GM18511 (cell line): ENCODE results near the gene STPG4.
"Not testable (repeated sequence)": the region's sequence is repeated elsewhere in the genome, so short reads cannot be mapped to it uniquely, and the experiment has no call there.

Experiments used
- ATAC-seq: cut with Tn5 transposase; IDR thresholded peaks from one replicate; pipeline ENCODE4 v1.9.1; 2021; ENCODE audit warnings: mild to moderate bottlenecking, moderate library complexity; ENCODE audit not compliant: unreplicated experiment

STPG4 gene, protein sequence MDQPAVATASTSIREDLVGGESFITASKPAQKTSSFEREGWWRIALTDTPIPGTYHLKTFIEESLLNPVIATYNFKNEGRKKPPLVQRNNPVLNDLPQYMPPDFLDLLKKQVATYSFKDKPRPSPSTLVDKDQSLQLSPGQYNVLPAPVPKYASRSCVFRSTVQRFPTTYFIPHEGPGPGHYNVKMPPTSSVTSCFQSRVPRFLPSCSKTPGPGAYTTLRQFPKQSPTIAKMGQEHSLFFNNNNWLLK

DNA sequence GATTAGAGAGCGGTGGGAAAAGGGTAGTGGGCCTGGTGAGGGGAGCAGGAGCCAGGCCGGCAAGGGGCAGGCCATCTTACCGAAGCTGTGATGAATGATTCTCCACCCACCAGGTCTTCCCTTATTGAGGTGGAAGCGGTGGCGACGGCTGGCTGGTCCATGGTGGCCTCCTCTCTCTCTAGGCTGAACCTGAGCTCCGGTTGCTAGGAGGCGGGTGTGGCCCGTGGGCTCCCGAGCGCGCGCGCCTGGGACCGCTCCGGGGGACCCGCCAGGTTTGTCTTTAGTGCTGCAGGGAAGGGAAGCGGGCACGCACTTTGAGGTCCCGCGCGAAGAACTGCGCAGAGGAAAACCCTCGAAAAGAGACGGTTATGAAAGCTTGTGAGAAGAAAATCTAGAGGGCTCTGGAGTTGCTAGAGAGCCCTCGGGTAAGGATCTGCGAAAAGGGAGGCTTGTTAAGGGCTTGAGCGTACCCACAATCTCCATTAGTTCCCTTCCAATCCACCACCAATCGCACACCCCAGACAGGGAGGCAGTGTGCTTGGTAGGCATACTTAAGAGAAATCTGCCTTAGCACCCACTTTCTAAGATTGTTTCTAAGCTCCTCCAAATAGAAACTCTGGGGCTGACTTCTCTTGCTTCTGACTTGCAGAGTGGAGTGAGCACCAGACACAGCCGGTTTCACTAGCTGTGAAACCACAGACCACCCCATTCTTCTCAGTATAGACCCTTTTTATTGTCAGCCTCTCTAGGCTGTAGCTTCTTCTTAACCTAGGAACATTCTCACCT is at the start of gene STPG4:
STPG4 (minus strand) TSS at position 218 of the 786 bp plus-strand sequence; CDS start at position 161, 57 bp downstream.
- ATAC-seq: no peak

DNA sequence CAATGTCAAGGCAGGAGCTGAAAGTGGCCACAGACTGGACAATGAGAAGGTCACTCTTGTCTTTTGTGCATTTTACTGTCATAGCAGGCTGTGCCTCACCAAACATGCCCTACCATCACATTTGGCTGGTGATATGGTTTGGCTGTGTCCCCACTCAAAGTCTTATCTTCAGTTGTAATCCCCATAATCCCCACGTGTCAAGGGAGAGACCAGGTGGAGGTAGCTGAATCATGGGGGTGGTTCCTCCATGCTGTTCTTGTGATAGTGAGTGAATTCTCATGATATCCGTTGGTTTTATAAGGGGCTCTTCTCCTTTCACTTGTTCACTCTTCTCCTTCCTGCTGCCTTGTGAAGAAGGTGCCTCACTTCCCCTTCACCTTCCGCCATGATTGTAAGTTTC is 49.6 kb upstream of the STPG4 start:
- no peak for ATAC-seq

DNA sequence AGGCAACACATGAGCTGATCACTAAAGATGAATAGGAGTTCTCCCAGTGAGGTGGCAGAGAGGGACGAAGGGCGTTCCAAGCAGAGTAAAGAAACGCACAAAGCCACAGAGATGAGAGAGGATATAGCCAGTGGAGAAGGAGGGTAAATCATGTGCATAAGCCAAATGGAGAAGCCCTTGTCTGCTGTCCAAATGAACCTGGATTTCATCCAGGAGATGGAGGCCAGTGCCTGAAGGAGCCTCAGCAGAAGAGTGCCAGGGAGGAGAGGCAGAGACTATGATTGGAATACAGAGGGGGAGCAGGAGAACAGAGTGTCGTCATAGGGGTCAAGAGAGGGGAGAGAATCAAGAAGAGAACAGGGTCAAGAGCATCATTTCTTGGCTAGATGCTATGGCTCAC is 48.9 kb upstream of the STPG4 start:
- no peak for ATAC-seq

DNA sequence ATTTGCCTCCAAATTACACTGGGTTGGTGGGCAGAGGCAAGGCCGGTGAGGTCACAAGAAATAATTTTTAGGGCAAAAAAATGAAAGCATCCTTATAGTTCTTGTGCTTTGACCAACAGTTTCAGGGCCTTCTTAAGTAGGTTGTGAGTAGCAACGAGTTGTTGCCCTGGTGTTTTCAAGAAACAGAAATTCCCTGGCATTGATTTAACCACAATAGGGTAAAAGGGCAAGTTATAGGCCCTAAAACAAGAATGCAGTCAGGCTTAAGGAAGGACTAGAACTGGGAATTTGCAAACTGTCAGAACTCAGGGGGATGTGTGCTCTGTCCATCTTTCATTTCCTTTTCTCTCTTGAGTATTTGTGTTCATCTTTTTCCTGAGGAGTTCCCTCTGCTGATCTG is 46.1 kb upstream of the STPG4 start:
- ATAC-seq: no peak

DNA sequence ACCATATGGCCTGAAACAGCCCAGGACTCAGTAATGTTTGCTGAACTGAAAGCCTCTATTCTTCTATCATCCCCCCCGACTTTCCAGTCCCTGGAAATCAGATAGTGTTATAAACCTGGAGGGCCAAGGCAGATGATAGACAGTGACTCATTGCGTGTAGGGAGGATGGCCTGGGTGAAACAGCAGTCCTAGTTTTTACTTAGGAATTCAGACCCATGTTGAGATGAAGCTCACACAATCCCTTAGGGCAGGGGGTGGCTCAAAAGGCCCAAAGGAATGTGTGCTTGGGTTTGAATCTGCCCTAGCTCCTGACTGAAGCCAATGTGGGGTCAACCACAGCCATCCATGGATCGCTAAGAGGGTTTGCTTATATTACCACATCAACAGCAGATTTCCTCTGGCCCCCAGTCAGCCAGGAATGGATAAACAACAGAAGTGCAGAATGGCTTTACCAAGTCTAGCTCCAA is 43.9 kb upstream of the STPG4 start:
- no peak for ATAC-seq

DNA sequence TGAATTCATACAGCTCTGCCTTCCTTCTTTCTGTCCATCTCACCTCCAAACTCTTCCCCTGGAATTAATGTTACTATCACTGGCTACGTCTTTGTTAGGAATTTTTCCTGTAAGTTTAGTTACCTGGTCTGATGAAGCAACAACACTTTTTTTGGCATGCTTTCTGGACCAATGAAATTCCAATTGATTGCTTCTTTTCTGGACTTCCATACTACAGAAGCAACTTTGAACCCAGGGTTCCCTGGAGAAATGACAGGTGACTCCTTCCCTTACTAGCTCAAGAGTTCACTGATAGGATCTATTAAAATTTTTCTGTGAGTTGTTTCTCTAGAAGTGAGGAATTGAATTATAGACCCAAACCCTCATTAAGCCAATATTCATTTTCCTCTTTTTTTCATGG is 41.4 kb upstream of the STPG4 start:
- ATAC-seq: no peak

DNA sequence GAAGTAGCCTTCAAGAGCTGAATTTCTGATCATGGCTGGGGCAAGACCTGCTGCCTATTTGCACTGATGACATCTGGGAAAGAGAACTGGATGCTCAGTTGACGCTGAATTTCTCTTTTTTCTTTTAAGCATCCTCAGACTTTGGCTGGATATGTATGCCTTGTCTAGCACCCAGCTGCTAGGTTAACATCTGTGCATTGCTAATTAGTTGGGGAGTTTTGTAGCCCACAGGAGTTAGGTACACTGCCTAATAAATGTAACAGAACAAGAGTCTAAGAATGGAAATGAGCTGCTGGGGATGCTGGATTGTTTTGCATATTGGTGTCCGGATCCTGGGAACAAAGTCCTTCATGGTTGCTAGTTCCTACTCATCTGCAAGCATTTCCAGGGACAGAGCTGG is 40.9 kb upstream of the STPG4 start:
- no peak for ATAC-seq

DNA sequence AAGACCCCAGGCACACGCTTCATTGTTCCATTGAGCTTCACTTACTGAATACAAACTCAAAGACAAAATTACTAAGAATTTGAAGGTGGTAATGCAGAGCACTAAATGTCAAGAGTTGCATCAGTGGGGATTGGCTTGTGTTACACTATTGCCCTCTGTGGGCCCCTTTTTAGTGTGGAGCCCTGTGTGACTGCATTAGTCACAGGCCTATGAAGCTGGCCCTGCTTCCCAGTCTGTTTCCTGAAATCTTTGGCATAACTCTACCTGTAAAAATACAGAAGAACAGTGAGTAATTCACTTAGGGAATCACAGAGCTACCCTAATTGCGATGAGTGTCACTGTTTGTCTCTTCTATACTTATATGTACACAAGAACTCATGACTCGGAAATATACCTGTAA is 40.0 kb upstream of the STPG4 start:
- no peak for ATAC-seq

DNA sequence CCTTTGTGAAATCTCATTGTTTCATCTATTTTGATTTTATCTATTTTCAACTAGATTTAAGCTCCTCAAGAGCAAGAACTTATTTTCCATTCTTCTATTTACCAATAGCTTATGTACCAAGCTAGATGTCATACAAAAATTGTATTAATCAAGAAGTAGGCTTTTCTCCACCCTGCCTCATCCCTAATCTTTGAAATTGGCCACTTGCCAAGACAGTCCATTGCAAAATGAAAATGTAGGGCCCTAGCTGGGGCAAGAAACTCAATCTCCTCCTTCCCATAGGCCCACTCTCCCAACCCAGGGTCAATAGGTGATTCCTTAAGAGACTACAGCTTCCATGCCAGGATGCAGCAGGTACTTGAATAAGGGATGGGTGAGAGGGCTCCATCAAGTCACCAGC is 39.3 kb upstream of the STPG4 start:
- no peak for ATAC-seq

DNA sequence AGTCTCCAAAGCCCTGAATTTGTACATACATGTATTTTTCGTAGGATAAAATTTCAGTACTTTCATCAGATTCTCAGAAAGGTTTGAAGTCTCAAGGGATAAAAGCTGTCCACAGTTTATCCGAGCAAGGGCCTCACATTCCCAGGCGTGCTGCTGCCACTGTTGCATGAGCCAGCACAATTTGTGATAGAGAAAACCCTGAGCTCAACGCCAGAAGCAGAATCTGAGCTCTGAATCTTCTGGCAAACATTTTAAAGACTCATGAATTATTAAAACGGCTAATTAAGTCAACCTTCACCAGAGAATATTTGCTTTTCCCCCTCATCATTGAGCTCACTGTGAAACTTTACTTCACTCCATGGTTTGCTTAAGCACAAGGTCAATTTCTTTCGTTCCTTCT is 38.5 kb upstream of the STPG4 start:
- ATAC-seq: no peak

DNA sequence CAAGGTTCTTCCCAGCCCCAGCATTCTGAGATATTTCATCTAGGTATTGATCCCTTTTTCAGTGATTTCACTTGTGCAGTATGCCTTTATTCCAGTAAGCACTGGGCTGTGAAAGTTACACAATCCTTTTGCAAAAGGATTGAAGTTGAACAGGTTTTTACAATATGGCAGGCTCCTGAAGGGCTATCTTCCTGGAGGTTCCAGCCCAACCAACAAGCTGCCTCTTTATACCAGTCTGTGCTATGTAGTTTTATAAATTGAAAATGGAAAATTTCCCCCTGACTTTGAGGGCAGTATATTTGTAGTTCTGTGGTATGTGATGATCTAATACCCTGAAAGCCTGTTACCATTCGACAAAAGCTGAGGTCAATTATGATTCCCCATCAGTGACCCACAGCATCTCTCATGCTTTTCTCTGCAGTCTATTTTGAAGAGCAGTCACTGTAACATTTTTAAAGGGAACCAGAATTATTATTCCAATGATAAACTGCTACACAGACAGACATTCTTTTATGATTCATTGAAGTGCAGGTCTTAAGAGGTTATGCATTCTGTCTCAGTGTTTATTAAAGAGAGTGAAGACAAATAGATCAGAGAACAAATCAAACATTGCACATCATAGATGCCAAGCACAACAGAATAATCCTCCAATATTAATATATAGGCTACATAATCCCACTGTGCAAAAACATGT is 35.2 kb upstream of the STPG4 start:
- no peak for ATAC-seq

DNA sequence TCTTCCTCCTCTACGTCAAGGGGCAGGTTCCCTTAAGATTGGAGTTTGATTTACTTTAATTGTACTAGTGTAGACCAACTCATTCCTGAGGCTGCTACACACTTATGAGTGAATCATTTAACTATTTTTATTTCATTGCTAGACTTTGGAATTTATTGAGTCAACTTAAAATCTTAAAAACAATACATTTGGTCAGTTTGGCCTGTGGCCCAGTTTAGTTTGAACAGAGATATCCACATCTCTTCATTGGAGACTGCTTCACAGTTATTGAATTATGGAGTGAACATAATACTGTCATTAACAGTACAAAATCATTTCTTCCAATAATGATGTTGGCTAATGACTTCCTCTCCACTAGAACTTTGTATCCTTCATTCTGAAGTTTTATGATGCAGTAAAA is 34.5 kb upstream of the STPG4 start:
- no peak for ATAC-seq

DNA sequence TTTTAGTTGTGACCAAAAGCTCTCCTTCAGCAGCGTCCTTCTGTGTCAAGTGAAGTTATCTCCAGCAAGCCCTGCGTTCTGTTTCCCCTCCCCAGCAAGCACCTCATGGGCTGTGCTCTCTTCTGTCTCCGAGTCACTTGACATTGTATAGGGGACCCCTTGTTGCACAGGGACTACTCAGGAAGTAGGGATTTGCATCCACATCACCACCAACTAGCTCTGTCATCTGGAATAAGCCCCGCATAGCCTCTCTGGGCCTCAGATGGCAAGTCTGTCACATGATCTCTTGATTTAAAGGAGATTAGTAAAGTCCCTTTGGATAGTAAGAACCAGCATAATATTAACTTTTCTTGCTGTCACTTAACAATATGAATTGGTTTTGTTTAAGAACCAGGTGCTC is 32.0 kb upstream of the STPG4 start:
- ATAC-seq: no peak

DNA sequence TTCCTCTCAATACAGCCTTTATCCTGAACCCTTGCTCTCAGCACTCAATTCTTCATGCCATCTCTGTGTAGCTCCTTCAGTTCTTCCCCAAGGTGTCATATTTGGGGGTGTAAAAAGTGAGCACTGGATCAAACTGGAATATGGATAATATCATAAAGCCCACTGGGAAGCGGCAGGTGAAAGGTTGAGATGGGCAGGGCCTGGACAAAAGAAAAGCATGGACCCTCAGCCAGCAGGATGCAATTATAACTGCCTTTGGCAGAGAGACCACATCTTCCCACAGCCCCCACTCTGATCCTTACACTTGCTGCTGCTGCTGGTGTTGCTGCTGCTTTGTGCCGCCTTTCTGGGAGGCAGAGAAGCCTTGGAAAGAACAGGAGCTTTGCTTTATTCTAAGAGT is 31.2 kb upstream of the STPG4 start:
- ATAC-seq: no peak

DNA sequence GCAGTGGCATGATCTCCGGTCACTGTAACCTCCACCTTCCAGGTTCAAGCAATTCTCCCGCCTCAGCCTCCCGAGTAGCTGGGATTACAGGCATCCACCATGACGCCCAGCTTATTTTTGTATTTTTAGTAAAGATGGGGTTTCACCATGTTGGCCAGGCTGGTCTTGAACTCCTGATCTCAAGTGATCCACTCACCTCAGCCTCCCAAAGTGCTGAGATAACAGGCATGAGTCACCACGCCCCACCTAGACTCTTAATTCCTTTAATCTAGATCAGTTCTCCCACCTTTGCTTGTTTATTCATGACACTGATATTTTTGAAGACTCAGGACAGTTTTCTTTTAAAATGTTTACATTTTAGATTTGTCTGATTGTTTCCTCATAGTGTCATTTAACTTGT is 30.0 kb upstream of the STPG4 start:
- not testable (repeated sequence) for ATAC-seq

DNA sequence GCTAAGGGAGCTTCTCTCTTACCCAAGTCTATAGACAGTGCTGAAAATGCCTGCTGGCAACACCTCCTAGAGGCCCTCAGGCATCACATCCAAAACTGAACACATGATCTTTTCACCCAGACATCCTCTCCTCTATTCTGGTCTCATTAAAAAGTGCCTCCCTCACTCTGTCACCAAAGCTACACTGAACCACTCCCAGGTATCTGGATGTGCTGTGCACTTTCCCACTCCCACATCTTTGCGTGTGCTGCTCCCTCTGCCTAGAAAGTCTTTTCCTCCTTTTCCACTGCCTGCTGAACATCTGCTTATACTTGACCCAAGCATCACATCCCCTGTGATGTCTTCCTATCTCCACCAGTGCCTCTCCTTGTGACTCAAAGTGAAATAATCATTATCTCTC is 26.1 kb upstream of the STPG4 start:
- ATAC-seq: no peak

DNA sequence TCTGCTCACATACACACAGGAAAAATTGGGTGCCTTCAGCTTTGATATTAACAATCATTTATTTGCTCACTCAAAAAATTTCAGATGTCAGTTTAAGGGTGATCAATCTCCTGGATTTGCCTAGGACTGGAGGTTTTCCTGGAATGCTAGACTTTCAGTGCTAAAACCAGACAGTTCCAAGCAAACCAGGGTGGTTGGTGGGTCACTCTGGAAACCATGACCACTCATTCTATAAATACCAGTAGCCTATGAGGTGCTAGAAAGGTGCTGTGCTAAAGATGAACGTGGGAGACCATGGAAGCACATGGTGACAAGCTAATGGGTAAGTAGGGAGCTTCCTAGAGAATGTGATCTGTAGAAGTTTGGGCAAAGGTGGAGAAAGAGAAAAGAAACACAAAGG is 25.4 kb upstream of the STPG4 start:
- ATAC-seq: no peak

DNA sequence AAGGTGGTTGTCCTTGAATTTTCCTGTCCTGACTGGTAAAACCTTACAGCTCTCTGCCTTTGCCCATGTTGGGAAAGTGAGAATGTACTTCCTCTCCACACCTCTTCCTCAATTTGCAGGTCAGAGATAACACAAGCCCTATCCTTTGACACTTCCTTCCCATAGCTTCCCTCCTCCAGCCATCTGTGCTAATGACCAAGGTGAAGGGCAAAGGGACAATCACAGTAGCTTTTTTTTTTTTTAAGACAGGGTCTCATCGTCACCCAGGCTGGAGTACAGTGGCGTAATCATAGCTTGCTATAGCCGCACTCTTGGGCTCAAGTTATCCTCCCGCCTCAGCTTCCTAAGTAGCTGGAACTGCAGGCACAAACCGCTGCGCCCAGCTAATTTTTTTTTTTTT is 24.3 kb upstream of the STPG4 start:
- no peak for ATAC-seq

DNA sequence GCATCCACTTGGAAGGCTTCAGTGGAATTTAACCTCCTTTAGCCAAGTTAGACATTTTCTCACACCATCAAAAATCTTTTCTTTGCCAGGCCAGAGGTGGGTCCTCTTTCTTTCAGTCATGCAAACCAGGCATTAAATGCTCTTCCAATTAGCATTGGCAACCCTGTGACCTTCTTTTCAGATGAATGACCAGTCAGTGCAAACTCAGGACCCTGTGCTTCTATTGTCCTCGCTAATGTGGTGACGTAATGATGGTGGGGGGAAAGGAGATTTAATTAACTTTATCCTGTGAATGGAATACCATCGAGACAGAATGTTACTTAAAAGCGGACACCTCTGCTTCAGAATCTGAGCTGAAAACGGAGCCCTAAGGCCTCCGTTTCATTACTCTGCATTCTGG is 23.2 kb upstream of the STPG4 start:
- ATAC-seq: no peak

DNA sequence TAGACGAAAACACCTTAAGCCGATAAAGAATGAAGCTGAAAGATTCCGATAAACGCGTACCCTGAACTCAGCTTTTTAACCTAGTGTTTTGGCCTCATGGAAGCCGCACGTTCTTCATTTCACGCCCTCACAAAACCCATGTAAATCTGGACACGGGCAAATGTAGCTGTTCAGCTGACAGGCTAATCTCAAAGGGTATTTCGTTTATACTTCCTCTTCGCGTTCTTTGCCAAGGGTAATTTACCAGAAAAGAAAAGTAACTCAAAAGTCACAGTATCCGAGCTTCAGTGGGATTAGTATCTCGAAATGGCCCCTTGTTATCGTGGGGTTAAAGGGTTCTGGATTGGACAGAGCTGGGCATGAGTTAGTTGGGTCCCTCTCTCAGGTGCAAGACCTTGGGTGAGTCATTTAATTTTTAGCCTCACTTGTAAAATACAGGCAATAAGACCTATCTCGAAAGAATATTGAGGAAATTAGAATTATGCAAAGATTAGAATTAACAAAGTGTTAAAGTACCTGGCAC is 22.0 kb upstream of the STPG4 start:
- ATAC-seq: peak; percentile 6

DNA sequence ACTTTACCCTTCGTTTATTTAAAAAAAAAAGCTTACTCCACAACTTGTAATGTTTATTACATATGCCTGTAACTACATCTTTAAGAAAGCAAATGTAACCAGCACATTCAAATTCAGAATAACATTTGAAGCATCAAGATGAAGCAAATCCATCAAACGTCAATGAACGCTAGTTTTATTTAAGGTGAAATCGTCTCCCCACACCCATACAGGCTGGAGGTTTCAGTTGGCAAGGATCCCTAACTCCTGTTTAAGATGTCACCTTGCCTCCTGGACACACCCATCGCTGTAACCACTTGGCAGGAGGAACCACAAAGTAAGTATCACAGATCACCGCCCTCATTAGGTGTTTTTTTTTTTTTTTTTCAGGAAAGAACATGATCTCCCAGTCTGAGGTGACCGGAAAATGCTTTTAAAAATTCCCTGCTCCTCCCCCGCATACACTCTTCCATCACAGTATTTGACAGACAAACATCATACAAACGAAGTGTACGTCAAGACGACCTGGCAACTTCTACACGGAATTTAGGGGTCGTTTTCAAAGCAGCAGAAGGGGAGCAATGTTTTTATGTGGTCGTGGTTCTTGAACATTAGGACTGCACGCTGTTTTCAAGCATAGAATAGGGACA is 19.7 kb upstream of the STPG4 start:
- no peak for ATAC-seq
